ENCODE data around the gene CDK5R2. TPM values are rescaled to one million over a fixed set of nuclear protein-coding genes. Genes with fewer than 3 reads are reported as not detected.

Gene CDK5R2
- total RNA-seq, 1 experiment from 2014 or later, result 0.11 TPM

GRCh38 chr2:219002395-219003266 lies 43.2 kb downstream of the CDK5R2 start:
- H3K9me3 ChIP-seq (ENCODE audit: low read length), result no peaks in the 10 kb centered on the region
- intact Hi-C loops (cut with micrococcal nuclease), result no loop called here
- ATAC-seq, result peak; percentile 61
- peak overlapping the region; percentile 83 for H3K4me2 ChIP-seq (ENCODE audit: low read length)
- ChIA-PET POLR2A (ENCODE audit: unreplicated experiment) (interaction anchor here (0.5 to 0.7 kb wide), 2 partner anchors 8 to 686 kb away, joined by 3 to 6 read pairs; no protein-coding TSS in a partner anchor), CTCF (interaction anchor here (0.5 to 1.4 kb wide), 5 partner anchors 8 to 152 kb away, joined by 3 to 19 read pairs (median 5); no protein-coding TSS in a partner anchor)
- H3K79me2 ChIP-seq (ENCODE audit: low read length), result no peaks in the 10 kb centered on the region
- H3K9me2 ChIP-seq (replicated peaks; ENCODE audit: low read length), result no peaks in the 10 kb centered on the region
- DNase-seq, result peak; percentile 74
- no peaks in the 10 kb centered on the region for H4K20me1 ChIP-seq (ENCODE audit: low read length)
- peaks cover 18% of the 10 kb centered on the region for H3K27me3 ChIP-seq (ENCODE audit: low read length)
- H3K4me3 ChIP-seq (ENCODE audit: low read length), result peak overlapping the region; percentile 66
- no peaks in the 10 kb centered on the region for H3K36me3 ChIP-seq (ENCODE audit: low read depth, low read length)
- no peaks in the 10 kb centered on the region for H3F3A ChIP-seq (ENCODE audit: low read length, unreplicated experiment)
- H2AFZ ChIP-seq (ENCODE audit: low read length), result peak overlapping the region; percentile 74
- peaks cover 23% of the 10 kb centered on the region for H3K4me1 ChIP-seq (ENCODE audit: insufficient read depth, low read length)
- TSS peak; percentile 32 for BruUV-seq (replicated peaks)
- TF ChIP-seq EZH2 (IDR thresholded peaks at IDR 0.05; ENCODE audit: low read length, unreplicated experiment) (no peak), EZH2phosphoT487 (IDR thresholded peaks at IDR 0.05; ENCODE audit: borderline replicate concordance, low read length) (no peak)
- TF ChIP-seq, protein P1, sequence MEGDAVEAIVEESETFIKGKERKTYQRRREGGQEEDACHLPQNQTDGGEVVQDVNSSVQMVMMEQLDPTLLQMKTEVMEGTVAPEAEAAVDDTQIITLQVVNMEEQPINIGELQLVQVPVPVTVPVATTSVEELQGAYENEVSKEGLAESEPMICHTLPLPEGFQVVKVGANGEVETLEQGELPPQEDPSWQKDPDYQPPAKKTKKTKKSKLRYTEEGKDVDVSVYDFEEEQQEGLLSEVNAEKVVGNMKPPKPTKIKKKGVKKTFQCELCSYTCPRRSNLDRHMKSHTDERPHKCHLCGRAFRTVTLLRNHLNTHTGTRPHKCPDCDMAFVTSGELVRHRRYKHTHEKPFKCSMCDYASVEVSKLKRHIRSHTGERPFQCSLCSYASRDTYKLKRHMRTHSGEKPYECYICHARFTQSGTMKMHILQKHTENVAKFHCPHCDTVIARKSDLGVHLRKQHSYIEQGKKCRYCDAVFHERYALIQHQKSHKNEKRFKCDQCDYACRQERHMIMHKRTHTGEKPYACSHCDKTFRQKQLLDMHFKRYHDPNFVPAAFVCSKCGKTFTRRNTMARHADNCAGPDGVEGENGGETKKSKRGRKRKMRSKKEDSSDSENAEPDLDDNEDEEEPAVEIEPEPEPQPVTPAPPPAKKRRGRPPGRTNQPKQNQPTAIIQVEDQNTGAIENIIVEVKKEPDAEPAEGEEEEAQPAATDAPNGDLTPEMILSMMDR (conservative IDR thresholded peaks at IDR 0.05; ENCODE audit: low read depth, low read length), result peak; percentile 64
- H3K27ac ChIP-seq (ENCODE audit: low read length), result no peak overlapping the region
- peak overlapping the region; percentile 16; the same call in 1 of the 2 replicates for H3K9ac ChIP-seq (ENCODE audit: low read length)

GRCh38 chr2:219003267-219003634 lies 43.8 kb downstream of the CDK5R2 start:
- no peak for DNase-seq
- Histone ChIP-seq H3K36me3 (ENCODE audit: low read depth, low read length) (no peaks in the 10 kb centered on the region), H3K79me2 (ENCODE audit: low read length) (no peaks in the 10 kb centered on the region), H3K27ac (ENCODE audit: low read length) (no peak overlapping the region), H3K9me2 (replicated peaks; ENCODE audit: low read length) (no peaks in the 10 kb centered on the region), H3K9me3 (ENCODE audit: low read length) (no peaks in the 10 kb centered on the region), H3K9ac (ENCODE audit: low read length) (no peak overlapping the region), H4K20me1 (ENCODE audit: low read length) (no peaks in the 10 kb centered on the region), H3K27me3 (ENCODE audit: low read length) (peaks cover 18% of the 10 kb centered on the region), H3K4me1 (ENCODE audit: insufficient read depth, low read length) (peaks cover 23% of the 10 kb centered on the region), H2AFZ (ENCODE audit: low read length) (peak overlapping the region; percentile 74), H3F3A (ENCODE audit: low read length, unreplicated experiment) (no peaks in the 10 kb centered on the region), H3K4me3 (ENCODE audit: low read length) (peak overlapping the region; percentile 66), H3K4me2 (ENCODE audit: low read length) (peak overlapping the region; percentile 83)
- intact Hi-C loops (cut with micrococcal nuclease), result no loop called here
- TF ChIP-seq, protein P1 (conservative IDR thresholded peaks at IDR 0.05; ENCODE audit: low read depth, low read length), result no peak; the same call in 1 of the 2 replicates
- no peak for TF ChIP-seq EZH2phosphoT487 (IDR thresholded peaks at IDR 0.05; ENCODE audit: borderline replicate concordance, low read length)
- TF ChIP-seq EZH2 (IDR thresholded peaks at IDR 0.05; ENCODE audit: low read length, unreplicated experiment), result no peak
- BruUV-seq (replicated peaks), result no TSS peak
- ChIA-PET POLR2A (ENCODE audit: unreplicated experiment) (no interaction called here), CTCF (no interaction called here)
- ATAC-seq, result no peak

- no TSS peak for BruUV-seq (replicated peaks)
- intact Hi-C loops (cut with micrococcal nuclease), result no loop called here
- no peak overlapping the region for H3K27ac ChIP-seq (ENCODE audit: low read length)
Measured at GRCh38 chr2:219003979-219004378, 44.5 kb downstream of the CDK5R2 start.

More at GRCh38 chr2:219003979-219004378, 44.5 kb downstream of the CDK5R2 start:
- CTCF ChIA-PET, result no interaction called here
- Histone ChIP-seq H3F3A (ENCODE audit: low read length, unreplicated experiment) (no peaks in the 10 kb centered on the region), H3K9me2 (replicated peaks; ENCODE audit: low read length) (no peaks in the 10 kb centered on the region), H3K4me2 (ENCODE audit: low read length) (no peak overlapping the region), H3K36me3 (ENCODE audit: low read depth, low read length) (no peaks in the 10 kb centered on the region), H3K79me2 (ENCODE audit: low read length) (no peaks in the 10 kb centered on the region), H3K27me3 (ENCODE audit: low read length) (peaks cover 18% of the 10 kb centered on the region), H2AFZ (ENCODE audit: low read length) (no peak overlapping the region), H3K9ac (ENCODE audit: low read length) (no peak overlapping the region), H3K4me1 (ENCODE audit: insufficient read depth, low read length) (peaks cover 23% of the 10 kb centered on the region), H3K4me3 (ENCODE audit: low read length) (no peak overlapping the region), H3K9me3 (ENCODE audit: low read length) (no peaks in the 10 kb centered on the region), H4K20me1 (ENCODE audit: low read length) (no peaks in the 10 kb centered on the region)
- POLR2A ChIA-PET (ENCODE audit: unreplicated experiment), result no interaction called here
- no peak for TF ChIP-seq EZH2 (IDR thresholded peaks at IDR 0.05; ENCODE audit: low read length, unreplicated experiment)
- TF ChIP-seq EZH2phosphoT487 (IDR thresholded peaks at IDR 0.05; ENCODE audit: borderline replicate concordance, low read length), result no peak
- TF ChIP-seq, protein P1 (conservative IDR thresholded peaks at IDR 0.05; ENCODE audit: low read depth, low read length), result no peak
- no peak for ATAC-seq
- no peak for DNase-seq
